ENCODE results near the gene GRAP2.
"Not testable (repeated sequence)": the region's sequence is repeated elsewhere in the genome, so short reads cannot be mapped to it uniquely, and the experiment has no call there.

GRAP2 gene

GRCh38 chr22:39947220-39948216 is 46.6 kb downstream of the GRAP2 start:
- DNase-seq, result no peak

- no peak for DNase-seq
These were observed 49.3 kb downstream of the GRAP2 start for GRCh38 chr22:39949964-39950737.

- DNase-seq, result not testable (repeated sequence)
These were observed 50.9 kb downstream of the GRAP2 start for GRCh38 chr22:39951603-39952293.

GRCh38 chr22:39952347-39952746 is 51.5 kb downstream of the GRAP2 start:
- DNase-seq, result no peak

DNA sequence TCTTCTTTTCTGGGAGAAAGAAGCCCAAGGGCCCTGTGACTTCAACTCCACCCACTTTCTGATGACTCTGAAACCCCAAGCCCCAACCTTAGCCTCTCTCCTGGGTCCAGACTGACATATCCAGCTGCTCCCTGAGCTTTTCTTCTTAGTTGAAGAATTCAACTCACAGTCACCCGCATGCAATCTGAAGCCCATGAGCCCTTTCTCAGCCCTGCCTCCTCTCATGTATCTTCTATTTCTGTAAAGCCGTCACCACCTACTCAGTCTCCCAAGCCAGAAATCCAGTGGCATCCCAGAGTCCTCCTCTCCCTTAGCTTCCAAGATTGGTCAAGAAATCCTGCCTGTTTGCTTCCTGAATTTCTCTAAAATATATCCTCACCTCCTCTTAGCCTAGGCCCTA is 52.2 kb downstream of the GRAP2 start:
- no peak for DNase-seq

DNA sequence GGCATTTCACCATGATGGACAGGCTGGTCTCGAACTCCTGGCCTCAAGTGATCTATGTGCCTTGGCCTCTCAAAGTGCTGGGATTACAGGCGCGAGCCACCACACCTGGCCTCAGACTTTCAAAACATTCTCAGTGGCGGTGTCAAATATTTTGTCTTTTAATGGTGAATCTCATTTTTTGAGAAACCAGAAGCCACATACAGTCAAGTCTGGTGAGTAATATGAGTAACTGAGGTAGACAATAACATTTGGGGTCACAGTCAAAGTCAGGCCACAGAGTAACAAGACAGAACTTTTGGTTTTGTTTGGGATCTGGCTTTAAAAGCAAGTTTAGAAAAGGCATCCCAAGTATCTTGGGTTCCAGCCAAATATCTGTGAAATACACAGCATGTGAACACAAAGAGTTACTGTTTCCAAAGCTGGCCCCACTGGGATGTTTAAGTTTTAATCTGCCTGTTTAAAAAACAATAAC is 53.7 kb downstream of the GRAP2 start:
- no peak for DNase-seq

GRCh38 chr22:39955675-39956074 is 54.8 kb downstream of the GRAP2 start:
- DNase-seq, result no peak

DNA sequence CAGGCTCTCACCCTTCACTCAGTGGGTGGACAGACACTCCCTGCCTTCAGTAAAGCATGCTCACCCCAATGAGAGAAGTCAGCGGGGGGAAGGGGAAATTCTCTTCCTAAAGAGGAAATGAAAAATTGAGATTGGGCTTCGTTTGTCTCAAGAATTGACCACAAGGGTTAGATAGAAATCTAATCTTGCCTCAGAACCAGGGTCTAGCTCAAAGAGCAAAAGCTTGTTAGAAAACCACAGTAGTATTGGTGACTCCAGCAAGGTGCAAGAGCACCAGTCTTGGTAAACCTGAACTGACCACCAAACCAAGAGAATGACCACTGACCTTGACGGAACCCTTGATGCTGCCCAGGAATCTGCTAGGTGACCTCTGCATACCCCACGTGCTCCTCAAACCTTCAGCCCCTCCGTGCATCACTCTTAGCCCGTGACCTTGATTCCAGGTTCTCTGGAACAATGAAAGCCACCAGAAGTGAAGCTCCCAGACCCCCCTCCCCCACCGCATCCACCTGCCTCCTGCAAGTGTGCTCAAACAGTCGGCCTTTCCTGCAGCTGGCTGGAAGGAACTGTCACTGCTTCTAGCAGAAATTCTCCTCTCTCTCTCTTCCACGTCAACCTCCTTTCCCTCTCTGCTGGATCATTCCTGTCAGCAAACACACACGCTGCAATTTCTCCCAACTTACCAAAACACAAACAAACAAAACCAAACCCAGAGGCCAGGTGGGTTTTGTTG is 56.2 kb downstream of the GRAP2 start:
- no peak for DNase-seq

- no peak for DNase-seq
These were observed 57.3 kb downstream of the GRAP2 start for GRCh38 chr22:39958009-39958711.

DNA sequence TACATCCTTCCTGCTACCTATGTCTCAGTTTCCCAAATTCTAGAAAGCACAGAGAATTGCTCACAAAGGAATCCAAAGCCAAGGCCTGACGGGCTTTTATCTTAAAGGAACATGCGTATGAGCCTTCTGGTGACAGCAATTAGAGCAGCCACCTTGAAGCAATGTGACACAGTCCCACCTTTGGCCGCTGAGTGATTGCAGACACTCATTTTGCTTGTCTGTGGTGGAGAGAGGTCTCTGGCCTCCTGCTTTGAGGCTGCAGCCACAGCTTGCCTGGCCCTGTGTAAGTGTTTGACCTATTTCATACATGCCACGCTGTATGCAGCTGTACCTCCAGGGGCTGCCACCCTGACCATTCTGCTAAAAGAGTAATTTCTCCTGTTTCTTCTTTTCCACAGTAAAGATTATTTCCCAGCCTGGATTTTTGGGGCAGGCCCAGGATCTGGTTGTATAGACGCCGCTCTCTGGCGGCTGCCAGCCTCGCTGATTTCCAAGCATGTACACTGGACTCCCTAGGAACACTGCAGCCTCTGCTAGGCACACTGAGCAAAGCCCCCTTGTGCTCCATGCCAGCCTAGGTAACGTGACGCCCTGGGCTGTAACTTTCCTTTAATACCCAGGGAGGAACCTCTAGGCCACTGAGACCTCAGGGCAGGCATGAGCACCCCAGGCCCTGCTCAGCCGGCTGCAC is 58.2 kb downstream of the GRAP2 start:
- no peak for DNase-seq

DNA sequence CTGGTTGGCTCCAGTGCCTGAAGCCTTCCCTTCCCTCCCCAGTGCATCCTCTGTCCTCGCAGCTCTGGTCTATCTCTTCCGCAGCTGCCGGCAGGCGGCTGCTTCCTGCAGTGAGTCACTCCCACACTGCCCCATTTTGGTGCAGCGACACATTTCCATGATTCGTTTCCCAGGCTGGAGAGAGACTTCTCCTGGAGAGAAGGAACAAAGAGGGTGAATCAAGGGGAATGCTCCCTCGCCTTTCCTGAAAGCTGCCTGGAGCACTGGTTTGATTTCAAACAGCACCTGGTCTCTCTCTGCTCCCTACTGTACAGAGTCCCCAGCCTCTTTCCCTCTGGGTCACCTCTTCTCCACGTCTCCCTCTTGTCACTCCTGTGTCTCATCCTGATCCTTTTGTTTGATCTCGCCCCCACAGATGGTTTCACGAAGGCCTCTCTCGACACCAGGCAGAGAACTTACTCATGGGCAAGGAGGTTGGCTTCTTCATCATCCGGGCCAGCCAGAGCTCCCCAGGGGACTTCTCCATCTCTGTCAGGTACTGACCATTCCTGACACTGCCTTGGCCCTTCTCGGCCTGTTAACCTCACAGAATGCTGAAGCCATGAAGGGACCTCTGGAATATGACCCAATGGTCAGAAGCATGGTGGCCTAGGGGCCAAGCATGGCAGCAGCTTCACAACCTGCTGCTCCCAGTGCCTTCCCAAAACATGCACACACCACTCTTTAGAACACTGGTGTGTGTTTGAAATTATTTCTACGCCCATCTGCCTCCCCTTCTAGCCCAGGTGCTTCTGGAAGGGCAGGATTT is 59.0 kb downstream of the GRAP2 start, which contains the start of gene TMA7B:
TMA7B (plus strand) TSS at position 758 of the 808 bp plus-strand sequence. CDS start 3,978 bp downstream, outside the sequence.
- DNase-seq, result peak; percentile 74

DNA sequence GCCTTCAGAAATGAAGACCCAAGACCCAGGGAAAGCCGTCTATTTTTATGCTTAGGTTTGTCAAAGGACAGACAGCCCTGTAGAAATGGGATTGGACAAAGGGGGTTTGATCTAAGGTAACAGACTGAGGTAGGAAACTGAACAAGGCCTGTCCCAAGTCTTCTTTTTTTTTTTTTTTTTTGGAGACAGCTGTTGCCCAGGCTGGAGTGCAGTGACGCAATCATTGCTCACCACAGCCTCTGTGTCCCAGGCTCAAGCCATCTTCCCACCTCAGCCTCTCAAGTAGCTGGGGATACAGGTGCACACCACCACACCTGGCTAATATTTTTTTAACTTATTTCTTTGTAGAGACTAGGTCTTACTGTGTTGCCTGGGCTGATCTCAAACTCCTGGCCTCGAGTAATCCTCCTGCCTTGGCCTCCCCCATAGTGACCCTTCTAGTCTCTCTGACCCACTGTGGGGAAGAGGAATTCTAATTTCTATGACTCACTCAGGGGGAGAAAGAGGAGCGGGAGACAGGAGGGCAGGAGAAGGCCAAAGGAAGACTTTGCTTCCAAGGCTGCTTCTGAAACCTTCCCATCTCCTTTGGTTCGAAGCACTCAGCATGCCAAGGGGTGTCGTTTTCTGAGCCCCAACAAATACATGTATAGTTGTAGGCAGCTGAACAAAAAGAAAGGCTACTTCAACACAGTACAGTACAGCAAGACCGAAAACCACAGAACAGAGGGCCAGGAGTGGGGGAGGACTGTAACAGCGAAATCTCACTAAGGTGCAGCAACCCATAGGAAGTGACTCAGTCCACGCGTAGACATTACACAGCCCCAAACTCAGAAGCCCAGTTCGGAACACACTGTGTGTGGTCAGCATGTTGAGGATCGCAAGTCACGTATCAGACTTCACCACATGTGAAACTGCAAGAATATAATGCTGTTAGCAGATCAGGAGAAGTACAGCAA is 60.2 kb downstream of the GRAP2 start:
- peak; percentile 82 for DNase-seq

DNA sequence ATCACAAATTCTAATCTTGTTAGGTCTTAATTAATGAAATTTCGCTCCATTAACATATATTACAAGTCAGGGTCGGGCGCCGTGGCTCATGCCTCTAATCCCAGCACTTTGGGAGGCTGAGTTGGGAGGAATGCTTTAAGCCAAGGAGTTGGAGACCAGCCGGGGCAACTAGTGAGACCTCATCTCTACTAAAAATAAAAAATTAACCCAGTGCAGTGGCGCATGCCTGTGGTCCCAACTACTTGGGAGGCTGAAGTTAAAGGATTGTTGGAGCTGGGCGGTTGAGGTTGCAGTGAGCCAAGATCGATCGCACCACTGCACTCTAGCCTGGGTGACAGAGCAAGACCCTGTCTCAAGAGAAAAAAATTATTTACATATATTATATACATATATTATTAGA is 61.2 kb downstream of the GRAP2 start:
- no peak for DNase-seq

GRCh38 chr22:39965748-39966147 is 64.9 kb downstream of the GRAP2 start:
- DNase-seq, result no peak

DNA sequence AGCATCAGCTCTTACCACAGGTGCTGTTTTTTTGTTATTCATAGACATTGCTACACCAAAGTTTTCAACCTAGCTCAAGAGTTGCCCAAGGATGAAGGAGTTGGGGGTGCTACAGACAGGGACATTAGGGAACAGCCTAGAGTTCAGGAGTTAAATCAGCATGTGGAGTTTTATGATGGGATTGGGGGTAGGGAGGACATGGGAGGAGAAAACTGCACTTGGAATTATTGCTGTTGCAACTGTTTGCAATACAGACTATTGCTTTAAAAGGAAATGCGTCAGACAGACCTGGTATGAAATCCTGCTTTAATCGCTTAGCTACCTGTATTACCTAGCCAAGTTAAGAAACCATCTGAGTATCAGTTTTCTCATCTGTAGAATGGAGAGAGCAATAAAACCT is 65.6 kb downstream of the GRAP2 start:
- no peak for DNase-seq

- no peak for DNase-seq
These were observed 66.4 kb downstream of the GRAP2 start for GRCh38 chr22:39967103-39967829.

DNA sequence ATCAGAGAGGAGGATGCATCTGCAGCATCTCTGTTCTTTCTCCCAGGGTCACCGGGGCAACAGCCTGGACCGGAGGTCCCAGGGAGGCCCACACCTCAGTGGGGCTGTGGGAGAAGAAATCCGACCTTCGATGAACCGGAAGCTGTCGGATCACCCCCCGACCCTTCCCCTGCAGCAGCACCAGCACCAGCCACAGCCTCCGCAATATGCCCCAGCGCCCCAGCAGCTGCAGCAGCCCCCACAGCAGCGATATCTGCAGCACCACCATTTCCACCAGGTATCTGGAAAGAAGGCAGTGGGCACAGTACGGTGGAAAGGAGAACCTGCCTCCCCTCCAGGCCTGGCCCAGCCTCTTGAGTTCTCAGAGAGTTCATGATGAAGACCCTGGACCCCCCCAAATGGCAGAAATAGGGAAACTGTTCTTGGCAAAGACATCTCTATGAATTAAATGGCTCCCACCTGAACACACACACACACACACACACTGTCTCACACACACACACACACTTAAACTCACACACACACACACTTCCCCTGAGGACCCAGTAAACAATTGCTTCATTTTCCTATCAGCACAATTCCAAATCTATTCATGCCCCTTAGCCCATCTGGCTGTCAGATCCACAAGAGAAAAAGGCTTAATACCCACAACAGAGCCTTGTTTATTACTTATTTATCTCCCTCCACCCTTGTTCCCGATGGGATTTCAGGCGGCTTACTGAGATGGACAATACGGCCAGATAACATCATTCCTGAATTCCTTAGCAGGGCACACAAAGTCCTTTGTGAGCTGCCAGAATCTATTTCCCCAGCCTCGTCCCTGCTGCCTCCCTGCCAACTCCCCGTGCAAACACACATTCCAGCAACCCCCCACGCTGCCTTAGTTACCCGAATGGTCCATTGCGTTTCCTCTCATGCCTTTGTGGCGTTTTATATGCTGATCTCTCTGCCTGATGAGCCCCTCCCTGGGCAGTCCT is 67.4 kb downstream of the GRAP2 start:
- no peak for DNase-seq
